Retinal pigment epithelial cell (primary cell): ENCODE measurements around the gene GPR158.

ENCODE experiments used
- DNase-seq: peaks from one replicate; pipeline ENCODE4 v3.0.0-alpha.2; 2010; ENCODE audit warnings: low read depth
- H3K4me3 ChIP-seq: 2 replicates; pipeline ENCODE4 v1.5.1; 2011; ENCODE audit warnings: mild to moderate bottlenecking, low read length, control low read depth, moderate library complexity
- TF ChIP-seq, protein P1 (sequence below): conservative IDR thresholded peaks from 2 replicates; pipeline ENCODE4 v1.5.1; 2011; ENCODE audit warnings: low read depth, low read length, control low read depth, inconsistent platforms

The GPR158 gene

GRCh38 chr10:25176421-25176968, 1.7 kb downstream of the GPR158 start:
- H3K4me3 ChIP-seq = peak overlapping the region; percentile 8
- no peak for DNase-seq
- TF ChIP-seq, protein P1, sequence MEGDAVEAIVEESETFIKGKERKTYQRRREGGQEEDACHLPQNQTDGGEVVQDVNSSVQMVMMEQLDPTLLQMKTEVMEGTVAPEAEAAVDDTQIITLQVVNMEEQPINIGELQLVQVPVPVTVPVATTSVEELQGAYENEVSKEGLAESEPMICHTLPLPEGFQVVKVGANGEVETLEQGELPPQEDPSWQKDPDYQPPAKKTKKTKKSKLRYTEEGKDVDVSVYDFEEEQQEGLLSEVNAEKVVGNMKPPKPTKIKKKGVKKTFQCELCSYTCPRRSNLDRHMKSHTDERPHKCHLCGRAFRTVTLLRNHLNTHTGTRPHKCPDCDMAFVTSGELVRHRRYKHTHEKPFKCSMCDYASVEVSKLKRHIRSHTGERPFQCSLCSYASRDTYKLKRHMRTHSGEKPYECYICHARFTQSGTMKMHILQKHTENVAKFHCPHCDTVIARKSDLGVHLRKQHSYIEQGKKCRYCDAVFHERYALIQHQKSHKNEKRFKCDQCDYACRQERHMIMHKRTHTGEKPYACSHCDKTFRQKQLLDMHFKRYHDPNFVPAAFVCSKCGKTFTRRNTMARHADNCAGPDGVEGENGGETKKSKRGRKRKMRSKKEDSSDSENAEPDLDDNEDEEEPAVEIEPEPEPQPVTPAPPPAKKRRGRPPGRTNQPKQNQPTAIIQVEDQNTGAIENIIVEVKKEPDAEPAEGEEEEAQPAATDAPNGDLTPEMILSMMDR = no peak

DNA sequence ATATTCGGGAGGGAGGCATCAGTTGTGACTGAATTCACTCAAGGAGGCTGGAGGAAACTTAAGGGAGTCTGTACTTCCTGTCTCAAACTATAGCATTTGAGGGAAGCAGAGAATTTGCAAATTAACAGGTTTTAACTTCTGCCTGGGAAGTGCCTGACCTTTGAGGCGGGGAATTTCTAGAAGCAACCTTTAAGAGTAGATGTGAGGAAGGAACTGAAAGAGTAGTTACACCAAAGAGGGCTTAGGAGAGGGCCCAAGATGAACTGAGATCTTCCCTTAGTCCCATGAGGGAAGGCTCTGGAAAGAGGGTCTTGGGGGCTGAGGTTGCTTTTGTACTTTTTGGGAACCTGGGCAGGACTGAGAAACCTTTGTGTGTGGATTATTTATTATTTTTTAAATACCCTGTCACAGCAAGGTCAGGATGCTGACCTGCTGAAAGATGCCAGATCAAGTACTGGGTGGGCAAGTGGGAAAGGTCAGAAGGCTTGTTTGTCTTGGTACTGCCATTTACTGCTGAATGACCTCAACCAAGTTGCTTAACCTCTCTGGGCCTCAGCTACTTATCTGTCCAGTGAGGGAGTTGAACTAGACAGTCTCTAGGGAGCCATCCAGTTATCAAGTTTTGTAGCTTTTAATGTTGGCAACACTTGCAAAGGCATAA, 2.4 kb downstream of the GPR158 start:
- DNase-seq = no peak
- TF ChIP-seq, protein P1 = no peak
- no peak overlapping the region for H3K4me3 ChIP-seq

- TF ChIP-seq, protein P1 = no peak
- no peak overlapping the region for H3K4me3 ChIP-seq
- no peak for DNase-seq
These were observed 2.9 kb downstream of the GPR158 start for GRCh38 chr10:25177754-25178135.

DNA sequence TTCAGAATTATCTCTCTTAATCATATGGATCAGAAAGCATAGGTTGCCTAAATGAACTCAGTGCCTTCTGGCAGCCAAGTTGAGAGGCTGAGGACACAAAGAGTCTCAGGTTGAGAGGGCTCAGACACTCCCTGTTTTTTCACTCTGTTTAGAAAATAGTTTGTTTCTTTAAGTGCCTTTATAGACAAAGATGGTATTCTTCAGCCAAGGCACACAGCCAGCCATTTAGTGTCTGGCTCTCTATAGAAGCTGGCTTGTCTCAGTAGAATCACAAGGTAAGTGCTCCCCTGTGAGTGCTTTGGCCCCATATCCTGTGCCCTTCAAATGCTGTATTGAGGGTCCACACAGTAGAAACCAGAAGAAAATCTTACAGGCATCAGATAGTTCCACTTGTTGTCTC, 3.6 kb downstream of the GPR158 start:
- TF ChIP-seq, protein P1 = no peak
- no peak for DNase-seq
- no peak overlapping the region for H3K4me3 ChIP-seq

GRCh38 chr10:25180801-25181200, 6.0 kb downstream of the GPR158 start:
- no peak overlapping the region for H3K4me3 ChIP-seq
- TF ChIP-seq, protein P1 = no peak
- no peak for DNase-seq

DNA sequence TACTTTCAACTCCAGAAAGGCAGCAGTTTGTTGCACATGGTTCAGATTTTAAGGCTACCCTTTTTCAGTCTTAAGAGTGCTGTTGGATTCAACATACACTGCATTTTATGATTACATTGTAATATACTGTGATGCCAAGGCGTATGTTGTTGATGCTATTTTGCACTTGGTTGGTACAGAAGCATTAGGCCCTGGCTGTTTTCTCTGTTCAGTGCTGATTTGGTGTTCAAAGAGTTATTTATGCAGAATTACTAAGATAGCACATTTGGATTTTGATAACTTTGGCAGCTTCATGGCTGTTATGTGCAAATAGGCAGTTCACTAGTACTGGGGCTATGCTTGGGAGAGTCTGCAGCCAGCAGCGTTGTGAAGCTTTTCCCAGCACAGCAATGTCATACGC, 7.8 kb downstream of the GPR158 start:
- TF ChIP-seq, protein P1 = no peak
- H3K4me3 ChIP-seq = no peak overlapping the region
- DNase-seq = no peak
